G401 (cell line): ENCODE measurements around the gene MALSU1. TPM values are rescaled to one million over a fixed set of nuclear protein-coding genes. Genes with fewer than 3 reads are reported as not detected.

ENCODE experiments used
- DNase-seq: peaks from one replicate; pipeline ENCODE4 v3.0.0-alpha.2; 2015; ENCODE audit warnings: low spot score
- in situ Hi-C: cut with HindIII; loops from 2 replicates; pipeline ENCODE4 v1.10.0; 2016; ENCODE audit warnings: low sequenced_read_pairs, mixed read lengths
- total RNA-seq: library from RNA; depleted of rRNA; stranded (reverse); fragments of >200 nt; shearing (Covaris generic); gene quantifications from 2 replicates; pipeline ENCODE4 v1.2.3, GENCODE V29; 2014

The MALSU1 gene
- total RNA-seq, 1 experiment from 2014 or later, result 62.6 TPM

DNA sequence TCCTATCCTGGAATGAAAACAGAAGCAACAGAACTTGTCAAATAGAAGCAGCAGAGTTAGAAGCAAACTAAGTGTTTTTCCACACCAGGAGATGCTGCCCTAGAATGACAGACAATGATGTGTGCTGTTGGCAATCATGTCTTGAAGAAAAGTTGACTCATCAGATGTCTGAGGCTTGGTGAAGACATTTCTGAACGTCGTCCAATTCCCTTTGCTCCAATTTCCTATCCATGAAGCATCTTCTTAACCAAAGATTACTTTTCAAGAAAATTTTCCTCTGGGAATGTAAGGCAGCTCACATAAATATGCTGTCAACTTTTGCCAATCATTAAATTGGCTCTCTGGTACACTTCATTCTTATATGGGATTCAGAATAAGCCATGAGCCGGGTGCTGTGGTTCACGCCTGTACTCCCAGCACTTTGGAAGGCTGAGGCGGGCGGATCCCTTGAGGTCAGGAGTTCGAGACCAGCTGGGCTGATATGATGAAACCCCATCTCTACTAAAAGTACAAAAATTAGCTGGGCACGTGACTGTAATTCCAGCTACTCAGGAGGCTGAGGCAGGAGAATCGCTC lies 34.6 kb downstream of the MALSU1 start:
- in situ Hi-C loops, result no loop called here
- DNase-seq, result no peak

DNA sequence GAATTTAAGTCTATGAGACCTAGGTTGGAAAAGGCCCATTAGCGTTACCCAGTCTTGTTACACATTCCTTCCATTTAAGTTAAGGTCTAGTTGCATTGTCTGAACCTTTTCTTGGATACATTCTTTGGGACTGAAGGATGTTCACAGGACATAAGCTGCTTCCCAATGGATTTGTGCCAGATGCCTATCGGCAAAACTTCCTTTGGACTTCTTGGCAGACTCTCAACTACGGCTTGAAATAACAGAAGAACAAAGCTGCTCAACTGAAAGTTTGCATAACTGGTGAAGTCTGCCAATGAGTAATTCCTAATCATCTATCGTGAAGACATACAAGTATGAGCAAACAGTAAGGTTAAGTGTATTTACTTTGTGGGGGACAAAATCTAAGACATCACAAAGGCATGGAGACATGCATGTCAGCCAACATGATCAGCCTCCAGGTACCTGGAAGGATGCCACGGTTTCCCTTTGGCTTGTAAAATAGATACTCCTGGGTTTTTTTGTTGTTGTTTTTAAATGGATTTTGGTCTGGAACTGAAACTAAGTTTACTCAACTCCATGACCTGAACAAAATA lies 35.4 kb downstream of the MALSU1 start:
- DNase-seq, result no peak
- in situ Hi-C loops, result no loop called here

DNA sequence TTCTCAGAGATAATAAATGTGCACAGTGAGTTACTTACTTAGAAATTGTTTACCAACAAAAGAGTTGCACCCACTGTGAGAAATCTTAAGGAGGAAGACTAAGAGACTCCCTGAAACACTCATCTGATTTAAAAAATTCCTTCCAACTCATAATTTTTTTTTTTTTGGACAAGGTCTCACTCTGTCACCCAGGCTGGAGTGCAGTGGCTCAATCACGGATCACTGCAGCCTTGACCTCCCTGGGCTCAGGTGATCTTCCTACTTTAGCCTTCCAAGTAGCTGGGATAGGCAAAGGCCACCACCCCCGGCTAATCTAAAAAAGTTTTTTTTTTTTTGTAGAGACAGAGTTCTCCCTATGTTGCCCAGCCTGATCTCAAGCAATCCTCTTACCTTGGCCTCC lies 36.0 kb downstream of the MALSU1 start:
- in situ Hi-C loops, result no loop called here

DNA sequence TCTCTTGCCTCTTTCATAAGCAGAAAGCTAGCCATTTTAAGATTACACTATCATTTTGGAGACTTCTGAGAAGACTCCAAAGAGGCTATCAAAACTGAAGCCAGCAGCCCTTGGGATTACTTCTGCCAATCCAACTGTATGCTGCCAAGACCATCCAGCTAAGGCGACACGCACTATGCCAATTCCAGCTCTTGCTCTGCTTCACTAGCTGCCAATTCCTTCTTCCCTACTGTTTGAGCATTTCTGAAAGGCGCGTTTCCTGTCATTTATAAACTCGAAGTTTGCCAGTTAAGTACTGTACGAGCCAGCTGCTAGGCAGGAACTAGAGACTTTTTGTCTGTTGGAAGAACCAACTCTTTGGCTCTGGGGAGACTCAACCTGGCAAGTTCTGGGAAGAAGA lies 36.5 kb downstream of the MALSU1 start:
- in situ Hi-C loops, result no loop called here
- no peak for DNase-seq

More for the DNA sequence above, 36.0 kb downstream of the MALSU1 start:
- no peak for DNase-seq

GRCh38 chr7:23336086-23336485 lies 36.9 kb downstream of the MALSU1 start:
- no peak for DNase-seq
- in situ Hi-C loops, result no loop called here

GRCh38 chr7:23336799-23337283 lies 37.7 kb downstream of the MALSU1 start:
- in situ Hi-C loops, result no loop called here
- no peak for DNase-seq

DNA sequence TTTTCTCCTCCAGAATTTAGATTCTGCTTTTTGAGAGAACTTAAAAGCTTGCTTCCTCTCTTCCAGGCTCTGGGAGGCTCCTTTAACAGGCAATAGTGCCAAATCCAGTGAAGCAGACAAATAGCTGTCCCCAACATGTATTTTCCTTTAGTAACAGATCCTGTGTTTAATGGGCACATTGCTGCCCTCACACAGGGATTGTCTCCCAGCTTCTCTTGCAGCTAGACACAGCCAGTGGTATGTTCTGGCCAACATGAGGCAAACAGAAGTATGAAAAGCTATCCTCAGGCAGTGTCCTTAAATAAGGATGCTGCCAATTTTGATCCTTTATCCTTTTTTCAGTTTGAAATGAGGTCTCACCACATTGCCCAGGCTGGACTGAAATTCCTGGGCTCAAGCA lies 38.2 kb downstream of the MALSU1 start:
- DNase-seq, result no peak
- in situ Hi-C loops, result no loop called here

GRCh38 chr7:23338439-23338838 lies 39.3 kb downstream of the MALSU1 start:
- DNase-seq, result no peak
- in situ Hi-C loops, result no loop called here

- DNase-seq, result no peak
- in situ Hi-C loops, result no loop called here
Observed at GRCh38 chr7:23338863-23339262, 39.7 kb downstream of the MALSU1 start.

DNA sequence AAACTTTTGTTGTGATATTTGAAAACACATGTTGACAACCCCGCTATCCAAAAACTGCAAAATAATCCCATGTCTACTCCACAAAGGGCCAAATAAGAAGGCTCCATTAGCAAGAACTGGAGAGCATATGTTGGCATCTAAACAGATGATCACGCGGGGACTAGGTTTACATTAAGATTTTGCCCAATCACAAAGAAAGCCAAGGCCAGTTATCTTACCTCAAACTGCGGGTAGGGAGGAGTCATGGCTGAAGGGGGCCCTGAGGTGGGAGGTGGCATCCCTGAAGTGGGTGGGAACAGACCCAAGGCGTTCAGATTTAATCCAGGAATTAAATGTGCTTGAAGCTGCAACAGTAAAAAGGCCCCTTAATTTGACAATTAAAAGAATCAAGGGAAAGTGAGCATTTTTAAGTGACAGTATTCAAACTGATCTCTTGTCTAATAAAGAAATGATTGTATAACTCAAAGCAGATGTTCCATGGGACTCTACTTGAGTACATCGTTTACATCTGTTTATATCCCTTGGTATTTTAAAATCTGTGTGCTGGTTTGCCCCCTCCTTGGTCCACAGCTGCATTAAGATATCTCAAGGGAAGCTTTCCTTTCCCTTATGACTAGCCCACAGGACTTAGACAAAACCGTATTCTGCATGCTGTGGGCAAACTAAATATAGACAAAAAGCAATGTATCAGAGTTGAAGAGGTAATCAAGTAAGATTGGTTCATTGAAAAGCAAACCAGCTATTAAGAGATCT lies 42.9 kb downstream of the MALSU1 start:
- DNase-seq, result no peak
- in situ Hi-C loops, result no loop called here

DNA sequence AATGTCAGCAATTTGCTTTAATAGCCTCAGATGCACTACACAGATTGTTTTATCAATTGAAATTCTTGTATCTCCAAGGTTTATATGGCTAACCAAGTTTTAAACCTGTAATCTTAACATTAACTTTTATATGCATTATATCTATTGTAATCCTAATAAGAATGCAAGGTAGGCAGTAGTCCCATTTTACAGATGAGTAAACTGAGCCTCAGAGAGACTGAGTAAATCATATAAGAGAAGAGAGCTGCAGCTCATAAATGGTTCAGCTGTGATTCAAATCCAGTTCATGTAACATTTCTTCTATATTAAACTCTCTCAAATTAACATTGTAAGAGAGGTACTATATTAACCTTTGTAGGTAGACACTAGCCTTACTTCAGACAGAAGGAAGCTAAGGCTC lies 44.0 kb downstream of the MALSU1 start:
- in situ Hi-C loops, result no loop called here
- DNase-seq, result no peak

- in situ Hi-C loops, result no loop called here
- DNase-seq, result no peak
Observed at GRCh38 chr7:23343806-23344475, 44.8 kb downstream of the MALSU1 start.

DNA sequence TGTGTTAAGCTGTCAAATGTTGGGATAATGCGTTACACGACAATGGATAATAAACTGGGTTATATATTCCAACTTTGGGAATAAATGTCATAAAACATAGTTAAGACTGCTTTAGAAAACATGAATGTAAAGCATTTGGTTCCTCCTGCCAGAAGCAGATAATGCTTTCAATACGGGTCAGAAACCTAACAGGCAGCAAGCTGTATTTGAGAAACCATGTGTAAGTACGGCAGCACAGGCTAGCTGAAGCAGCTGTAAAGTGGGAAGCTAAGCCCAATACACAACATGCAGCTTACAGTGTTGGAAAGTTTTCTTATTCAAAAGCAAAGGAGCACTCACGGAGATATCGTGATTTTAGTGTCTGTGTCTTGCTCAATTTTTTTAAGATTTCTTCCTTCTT lies 46.5 kb downstream of the MALSU1 start:
- DNase-seq, result no peak
- in situ Hi-C loops, result no loop called here

DNA sequence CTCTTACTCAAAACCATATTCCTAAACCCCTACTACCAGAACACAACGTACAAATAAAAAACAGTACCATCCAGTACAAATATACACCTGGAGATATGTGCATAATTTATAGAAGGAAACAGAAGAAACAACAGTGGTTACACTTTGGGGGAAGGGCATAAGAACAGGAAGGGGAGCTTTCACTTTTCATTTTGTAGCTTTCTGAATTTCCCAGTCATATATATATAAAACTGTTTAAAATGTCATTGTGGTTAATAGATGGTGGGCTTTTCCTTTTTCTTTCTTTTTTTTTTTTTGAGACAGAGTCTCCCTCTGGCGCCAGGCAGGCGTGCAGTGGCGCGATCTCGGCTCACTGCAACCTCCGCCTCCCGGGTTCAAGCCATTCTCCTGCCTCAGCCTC lies 47.2 kb downstream of the MALSU1 start:
- in situ Hi-C loops, result no loop called here
- no peak for DNase-seq

DNA sequence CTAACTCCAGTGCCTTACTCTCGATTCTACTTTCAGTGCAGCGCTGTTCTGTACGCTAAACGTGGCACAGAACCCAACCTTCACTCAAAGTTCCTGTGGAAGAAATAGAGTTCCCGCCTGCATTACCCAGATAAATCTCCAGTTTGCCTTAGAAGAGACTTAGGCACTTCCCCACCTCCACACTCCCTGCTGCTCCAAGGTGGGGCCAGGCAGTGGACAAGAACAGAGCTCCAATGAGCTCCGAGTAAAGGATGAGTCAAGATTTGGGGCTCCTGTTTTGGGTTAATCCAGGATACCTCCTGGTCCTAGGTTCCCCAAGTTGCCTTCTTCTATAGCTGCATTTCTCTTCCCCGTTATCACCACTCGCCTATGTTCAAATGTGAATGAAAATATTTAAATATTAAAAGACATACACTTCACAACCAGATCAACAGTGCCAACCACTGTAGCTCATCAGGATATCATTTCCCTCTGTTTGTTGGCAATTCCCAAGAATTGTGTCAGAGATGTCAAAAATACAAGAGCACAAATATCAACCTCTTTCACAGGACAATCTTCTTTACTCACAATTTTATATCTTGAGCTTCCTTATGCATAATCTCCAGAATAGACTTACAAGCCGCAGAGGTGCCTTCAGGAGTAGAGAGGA lies 48.0 kb downstream of the MALSU1 start:
- DNase-seq, result no peak

GRCh38 chr7:23347682-23348180 lies 48.6 kb downstream of the MALSU1 start:
- no peak for DNase-seq
- in situ Hi-C loops, result no loop called here

More for the DNA sequence above, 48.0 kb downstream of the MALSU1 start:
- in situ Hi-C loops, result no loop called here

GRCh38 chr7:23349484-23350157 lies 50.5 kb downstream of the MALSU1 start:
- in situ Hi-C loops, result loop anchor here (5.0 kb wide), 1 partner anchor 77 kb away; no protein-coding TSS in a partner anchor
- no peak for DNase-seq

- in situ Hi-C loops, result loop anchor here (5.0 kb wide), 1 partner anchor 78 kb away; no protein-coding TSS in a partner anchor
- DNase-seq, result no peak
Observed at GRCh38 chr7:23350466-23350865, 51.3 kb downstream of the MALSU1 start.

- in situ Hi-C loops, result loop anchor here (5.0 kb wide), 1 partner anchor 81 kb away; no protein-coding TSS in a partner anchor
- DNase-seq, result no peak
Observed at GRCh38 chr7:23353172-23353571, 54.0 kb downstream of the MALSU1 start.
